BLaER1 (cell line): ENCODE results near the gene STIMATE.

Experiments used
- H3K27ac ChIP-seq: shearing (Covaris generic); formaldehyde crosslinking; 2 replicates; pipeline ENCODE4 v1.8.1; 2022
- H3K27me3 ChIP-seq: shearing (Covaris generic); formaldehyde crosslinking; 2 replicates; pipeline ENCODE4 v1.8.1; 2022
- H3K36me3 ChIP-seq: shearing (Covaris generic); formaldehyde crosslinking; 2 replicates; pipeline ENCODE4 v1.8.1; 2022
- H3K4me1 ChIP-seq: shearing (Covaris generic); formaldehyde crosslinking; 2 replicates; pipeline ENCODE4 v1.8.1; 2022
- H3K4me2 ChIP-seq: shearing (Covaris generic); formaldehyde crosslinking; 2 replicates; pipeline ENCODE4 v1.8.1; 2022
- H3K4me3 ChIP-seq: shearing (Covaris generic); formaldehyde crosslinking; 2 replicates; pipeline ENCODE4 v1.8.1; 2022
- H3K9ac ChIP-seq: shearing (Covaris generic); formaldehyde crosslinking; 2 replicates; pipeline ENCODE4 v1.8.1; 2022
- H3K9me3 ChIP-seq: shearing (Covaris generic); formaldehyde crosslinking; 2 replicates; pipeline ENCODE4 v1.8.1; 2022
- H4K20me1 ChIP-seq: shearing (Covaris generic); formaldehyde crosslinking; 2 replicates; pipeline ENCODE4 v1.8.1; 2022
- Cebpa-rat ChIP-seq: shearing (Covaris generic); IDR thresholded peaks from 2 replicates; pipeline ENCODE4 v1.8.1; 2022

STIMATE gene

DNA sequence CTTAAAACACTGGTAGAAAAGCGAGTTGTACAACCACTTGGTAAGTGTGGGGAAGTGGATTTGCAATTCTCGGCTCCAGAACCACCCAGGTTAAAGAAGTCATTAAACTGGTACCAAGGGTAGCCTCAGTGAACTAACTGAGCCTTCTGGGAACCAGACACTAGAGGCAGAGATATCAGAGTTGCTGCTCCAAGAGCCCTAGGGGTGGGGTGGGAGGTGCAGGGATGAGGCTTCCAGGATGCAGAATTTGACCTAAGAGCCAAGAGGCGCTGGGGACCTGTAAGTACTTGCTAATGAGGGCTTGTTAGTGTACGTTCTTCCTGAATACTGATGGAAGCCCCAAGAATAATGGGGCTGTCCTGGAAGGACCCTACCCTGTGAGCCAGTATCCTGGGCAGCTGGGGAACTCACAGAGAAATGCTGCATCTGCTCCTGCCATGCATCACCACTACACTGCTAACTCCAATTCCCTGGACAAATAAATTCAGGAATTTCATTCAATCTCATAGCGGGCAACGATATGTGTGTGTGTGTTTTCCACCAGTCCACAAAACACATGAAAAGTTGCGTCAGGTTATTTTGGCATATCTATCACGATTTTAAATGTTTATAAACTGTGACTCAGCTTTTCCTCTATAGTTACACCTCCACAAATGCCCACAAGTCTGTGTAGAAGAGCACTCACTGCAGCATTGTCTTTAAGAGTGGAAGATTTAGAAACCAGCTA, 23.8 kb downstream of the STIMATE start:
- Histone ChIP-seq H3K4me3 (no peak overlapping the region), H4K20me1 (peaks cover 78% of the 10 kb centered on the region), H3K27ac (no peak overlapping the region), H3K27me3 (no peaks in the 10 kb centered on the region), H3K9ac (no peak overlapping the region), H3K4me2 (no peak overlapping the region), H3K9me3 (no peaks in the 10 kb centered on the region), H3K4me1 (peaks cover 42% of the 10 kb centered on the region), H3K36me3 (peaks cover 21% of the 10 kb centered on the region; the same call in 1 of the 2 replicates)
- no peak for TF ChIP-seq Cebpa-rat

GRCh38 chr3:52872245-52872644, 25.1 kb downstream of the STIMATE start:
- TF ChIP-seq Cebpa-rat, result no peak
- H3K27ac ChIP-seq, result no peak overlapping the region
- peak overlapping the region; percentile 53 for H3K4me2 ChIP-seq
- H3K9ac ChIP-seq, result no peak overlapping the region
- H3K4me3 ChIP-seq, result no peak overlapping the region
- H4K20me1 ChIP-seq, result peaks cover 68% of the 10 kb centered on the region
- H3K9me3 ChIP-seq, result peaks cover 3% of the 10 kb centered on the region; the same call in 1 of the 2 replicates
- peaks cover 42% of the 10 kb centered on the region for H3K4me1 ChIP-seq
- H3K36me3 ChIP-seq, result peaks cover 21% of the 10 kb centered on the region
- H3K27me3 ChIP-seq, result no peaks in the 10 kb centered on the region

DNA sequence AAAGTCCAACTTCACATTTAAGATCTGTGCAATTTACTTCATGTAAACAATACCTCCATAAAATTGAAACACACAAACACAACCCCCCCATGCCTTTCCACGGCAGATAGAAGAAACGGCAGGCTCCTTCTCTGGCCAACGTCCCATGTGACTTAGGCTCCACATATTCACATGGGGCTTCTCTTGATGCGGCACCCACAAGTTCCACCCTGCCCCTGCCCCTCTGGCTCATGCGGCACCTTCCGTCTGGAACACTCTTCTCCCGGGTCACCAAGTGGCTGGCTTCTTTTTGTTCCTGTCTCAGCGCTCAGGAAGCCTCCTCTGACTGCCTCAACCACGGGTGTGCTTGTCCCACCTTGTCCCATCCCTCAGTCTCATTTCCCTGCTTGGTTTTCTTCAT, 25.6 kb downstream of the STIMATE start:
- Histone ChIP-seq H3K4me3 (no peak overlapping the region), H3K9me3 (peaks cover 8% of the 10 kb centered on the region), H3K27ac (no peak overlapping the region), H3K4me1 (peaks cover 42% of the 10 kb centered on the region), H3K4me2 (peak overlapping the region; percentile 53), H3K36me3 (peaks cover 22% of the 10 kb centered on the region), H3K9ac (no peak overlapping the region), H4K20me1 (peaks cover 63% of the 10 kb centered on the region), H3K27me3 (no peaks in the 10 kb centered on the region)
- no peak for TF ChIP-seq Cebpa-rat

DNA sequence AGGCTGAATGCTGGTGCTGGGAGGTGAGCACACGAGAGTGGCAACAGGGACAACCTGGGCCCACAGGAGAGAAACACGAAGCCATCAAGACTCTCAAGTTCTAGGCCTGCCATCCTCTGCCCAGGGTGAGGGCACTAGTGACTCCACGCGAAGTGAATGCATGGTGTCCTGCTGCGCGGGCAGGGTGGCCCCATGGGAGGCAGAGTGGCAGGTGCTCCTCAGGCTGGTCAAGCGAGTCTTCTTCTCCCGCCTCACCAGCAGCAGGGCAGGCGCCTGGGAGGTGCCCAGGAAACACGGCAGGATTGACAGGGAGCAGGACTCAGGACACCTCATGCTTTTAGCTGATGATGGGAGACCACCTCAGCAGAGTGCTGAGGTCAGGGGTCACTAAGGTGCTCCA, 26.9 kb downstream of the STIMATE start:
- Histone ChIP-seq H4K20me1 (peaks cover 54% of the 10 kb centered on the region), H3K9ac (no peak overlapping the region), H3K27me3 (no peaks in the 10 kb centered on the region), H3K27ac (0 out of 2 replicates have a peak overlapping the region, but pooled peaks have one; percentile 29), H3K36me3 (peaks cover 35% of the 10 kb centered on the region), H3K4me3 (no peak overlapping the region), H3K4me2 (peak overlapping the region; percentile 31), H3K4me1 (peaks cover 42% of the 10 kb centered on the region), H3K9me3 (peaks cover 20% of the 10 kb centered on the region)
- no peak for TF ChIP-seq Cebpa-rat

GRCh38 chr3:52866427-52866826, 30.9 kb downstream of the STIMATE start:
- Histone ChIP-seq H3K9me3 (peaks cover 47% of the 10 kb centered on the region), H3K27me3 (no peaks in the 10 kb centered on the region), H3K4me2 (no peak overlapping the region), H3K4me3 (no peak overlapping the region), H3K27ac (no peak overlapping the region), H3K4me1 (peaks cover 20% of the 10 kb centered on the region), H3K36me3 (peaks cover 52% of the 10 kb centered on the region), H4K20me1 (peaks cover 32% of the 10 kb centered on the region), H3K9ac (no peak overlapping the region)
- no peak for TF ChIP-seq Cebpa-rat

DNA sequence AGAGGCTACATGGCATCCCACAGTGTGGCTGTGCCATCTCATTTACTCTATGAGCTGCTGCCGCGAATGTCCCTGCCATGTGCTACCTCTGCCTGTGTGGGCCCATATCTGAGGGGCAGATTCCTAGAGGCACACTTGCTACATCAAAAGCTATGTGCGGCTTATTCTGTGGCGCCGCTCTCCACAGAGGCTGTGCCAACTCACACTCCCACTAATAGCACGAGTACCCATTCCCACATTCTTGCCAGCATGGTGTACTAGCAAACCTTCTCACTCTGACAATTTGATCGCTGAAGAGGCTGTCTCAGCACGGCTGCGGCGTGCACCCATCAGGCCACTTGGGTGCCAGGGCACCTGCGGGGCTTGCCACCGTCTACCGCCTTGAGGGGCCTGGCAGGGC, 31.4 kb downstream of the STIMATE start:
- peaks cover 47% of the 10 kb centered on the region for H3K9me3 ChIP-seq
- peaks cover 52% of the 10 kb centered on the region for H3K36me3 ChIP-seq
- peak overlapping the region; percentile 7; the same call in 1 of the 2 replicates for H3K4me3 ChIP-seq
- H3K4me1 ChIP-seq, result peaks cover 15% of the 10 kb centered on the region
- TF ChIP-seq Cebpa-rat, result no peak
- no peak overlapping the region for H3K9ac ChIP-seq
- H3K27me3 ChIP-seq, result no peaks in the 10 kb centered on the region
- no peak overlapping the region for H3K27ac ChIP-seq
- H3K4me2 ChIP-seq, result no peak overlapping the region
- peaks cover 32% of the 10 kb centered on the region for H4K20me1 ChIP-seq

- peaks cover 26% of the 10 kb centered on the region for H4K20me1 ChIP-seq
- peaks cover 22% of the 10 kb centered on the region for H3K36me3 ChIP-seq
- H3K4me2 ChIP-seq, result no peak overlapping the region
- no peak overlapping the region for H3K9ac ChIP-seq
- no peaks in the 10 kb centered on the region for H3K27me3 ChIP-seq
- H3K4me3 ChIP-seq, result no peak overlapping the region
- peaks cover 26% of the 10 kb centered on the region for H3K9me3 ChIP-seq
- TF ChIP-seq Cebpa-rat, result no peak
- H3K27ac ChIP-seq, result no peak overlapping the region
- no peaks in the 10 kb centered on the region for H3K4me1 ChIP-seq
These were observed 37.0 kb downstream of the STIMATE start for GRCh38 chr3:52860424-52860768.

- Histone ChIP-seq H3K9ac (no peak overlapping the region), H3K36me3 (peaks cover 18% of the 10 kb centered on the region), H3K9me3 (peaks cover 21% of the 10 kb centered on the region), H4K20me1 (peaks cover 26% of the 10 kb centered on the region), H3K4me1 (no peaks in the 10 kb centered on the region), H3K4me3 (no peak overlapping the region), H3K4me2 (no peak overlapping the region), H3K27ac (no peak overlapping the region), H3K27me3 (no peaks in the 10 kb centered on the region)
- no peak for TF ChIP-seq Cebpa-rat
These were observed 37.5 kb downstream of the STIMATE start for GRCh38 chr3:52859686-52860423.

GRCh38 chr3:52857864-52858263, 39.5 kb downstream of the STIMATE start:
- Histone ChIP-seq H3K4me2 (no peak overlapping the region), H3K4me3 (no peak overlapping the region), H4K20me1 (peaks cover 26% of the 10 kb centered on the region), H3K27me3 (no peaks in the 10 kb centered on the region), H3K36me3 (peaks cover 23% of the 10 kb centered on the region), H3K27ac (no peak overlapping the region), H3K9me3 (peaks cover 2% of the 10 kb centered on the region; the same call in 1 of the 2 replicates), H3K4me1 (no peaks in the 10 kb centered on the region), H3K9ac (no peak overlapping the region)
- TF ChIP-seq Cebpa-rat, result no peak

DNA sequence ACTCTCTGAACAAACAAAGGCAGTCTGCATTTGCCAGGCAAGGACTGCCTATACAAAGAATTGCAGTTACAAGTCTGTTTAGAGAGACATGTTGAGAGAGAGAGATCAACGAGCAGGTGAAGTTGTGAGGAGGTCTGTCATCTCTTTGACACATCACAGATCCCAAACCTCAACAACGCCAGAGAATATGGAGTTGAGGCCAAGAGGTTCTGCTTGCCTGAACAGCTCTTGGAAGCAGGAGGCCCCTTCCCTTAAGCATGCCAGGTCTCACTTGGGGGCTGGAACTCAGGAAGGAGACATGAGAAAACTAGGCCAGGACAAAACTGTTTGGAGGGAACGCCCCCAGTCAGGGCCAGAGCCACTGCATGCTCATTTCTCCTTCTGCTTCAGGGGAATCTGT, 40.2 kb downstream of the STIMATE start:
- TF ChIP-seq Cebpa-rat, result no peak
- Histone ChIP-seq H3K27ac (no peak overlapping the region), H3K9ac (no peak overlapping the region)

More for the DNA sequence above, 40.2 kb downstream of the STIMATE start:
- Histone ChIP-seq H3K36me3 (peaks cover 23% of the 10 kb centered on the region), H3K4me3 (no peak overlapping the region), H3K27me3 (no peaks in the 10 kb centered on the region), H3K4me2 (no peak overlapping the region), H3K9me3 (no peaks in the 10 kb centered on the region), H3K4me1 (no peaks in the 10 kb centered on the region), H4K20me1 (peaks cover 26% of the 10 kb centered on the region)
